ENCODE data around the gene MGMT.

The MGMT gene

DNA sequence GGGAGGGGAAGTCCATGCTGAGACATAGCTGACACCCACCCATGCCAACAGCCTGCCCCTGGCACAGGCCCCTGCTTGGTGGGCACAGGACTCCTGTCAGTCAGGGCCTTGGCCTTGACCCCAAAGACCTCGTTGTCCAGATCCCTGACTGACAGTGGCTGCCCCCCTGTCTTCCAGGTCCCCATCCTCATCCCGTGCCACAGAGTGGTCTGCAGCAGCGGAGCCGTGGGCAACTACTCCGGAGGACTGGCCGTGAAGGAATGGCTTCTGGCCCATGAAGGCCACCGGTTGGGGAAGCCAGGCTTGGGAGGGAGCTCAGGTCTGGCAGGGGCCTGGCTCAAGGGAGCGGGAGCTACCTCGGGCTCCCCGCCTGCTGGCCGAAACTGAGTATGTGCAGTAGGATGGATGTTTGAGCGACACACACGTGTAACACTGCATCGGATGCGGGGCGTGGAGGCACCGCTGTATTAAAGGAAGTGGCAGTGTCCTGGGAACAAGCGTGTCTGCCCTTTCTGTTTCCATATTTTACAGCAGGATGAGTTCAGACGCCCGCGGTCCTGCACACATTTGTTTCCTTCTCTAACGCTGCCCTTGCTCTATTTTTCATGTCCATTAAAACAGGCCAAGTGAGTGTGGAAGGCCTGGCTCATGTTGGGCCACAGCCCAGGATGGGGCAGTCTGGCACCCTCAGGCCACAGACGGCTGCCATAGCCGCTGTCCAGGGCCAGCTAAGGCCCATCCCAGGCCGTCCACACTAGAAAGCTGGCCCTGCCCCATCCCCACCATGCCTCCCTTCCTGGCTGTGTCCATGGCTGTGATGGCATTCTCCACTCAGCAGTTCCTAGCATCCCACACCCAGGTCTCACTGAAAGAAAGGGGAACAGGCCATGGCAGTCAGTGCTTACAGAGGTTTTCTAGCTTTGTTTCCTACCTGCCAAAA lies 299.8 kb downstream of the MGMT start:
- DNase-seq = no peak

DNA sequence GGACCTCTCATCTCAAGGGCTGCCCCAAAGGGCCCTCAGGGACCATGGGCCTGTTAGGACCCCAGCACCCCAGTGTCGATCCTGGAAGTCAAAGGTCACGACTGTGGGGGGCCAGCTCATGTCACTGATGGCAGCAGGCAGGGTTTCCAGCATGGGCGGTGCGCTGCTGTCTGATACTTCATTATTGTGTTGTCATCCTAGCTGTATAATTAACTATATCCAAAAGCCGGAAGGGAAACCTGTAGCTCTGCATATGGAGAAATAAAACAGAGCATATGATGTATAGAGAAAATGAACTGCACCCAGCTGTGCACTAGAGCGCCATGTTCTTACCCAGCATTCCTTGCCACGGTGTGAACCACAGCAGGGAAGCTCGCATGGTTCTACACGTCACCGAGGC lies 300.7 kb downstream of the MGMT start:
- DNase-seq = no peak

DNA sequence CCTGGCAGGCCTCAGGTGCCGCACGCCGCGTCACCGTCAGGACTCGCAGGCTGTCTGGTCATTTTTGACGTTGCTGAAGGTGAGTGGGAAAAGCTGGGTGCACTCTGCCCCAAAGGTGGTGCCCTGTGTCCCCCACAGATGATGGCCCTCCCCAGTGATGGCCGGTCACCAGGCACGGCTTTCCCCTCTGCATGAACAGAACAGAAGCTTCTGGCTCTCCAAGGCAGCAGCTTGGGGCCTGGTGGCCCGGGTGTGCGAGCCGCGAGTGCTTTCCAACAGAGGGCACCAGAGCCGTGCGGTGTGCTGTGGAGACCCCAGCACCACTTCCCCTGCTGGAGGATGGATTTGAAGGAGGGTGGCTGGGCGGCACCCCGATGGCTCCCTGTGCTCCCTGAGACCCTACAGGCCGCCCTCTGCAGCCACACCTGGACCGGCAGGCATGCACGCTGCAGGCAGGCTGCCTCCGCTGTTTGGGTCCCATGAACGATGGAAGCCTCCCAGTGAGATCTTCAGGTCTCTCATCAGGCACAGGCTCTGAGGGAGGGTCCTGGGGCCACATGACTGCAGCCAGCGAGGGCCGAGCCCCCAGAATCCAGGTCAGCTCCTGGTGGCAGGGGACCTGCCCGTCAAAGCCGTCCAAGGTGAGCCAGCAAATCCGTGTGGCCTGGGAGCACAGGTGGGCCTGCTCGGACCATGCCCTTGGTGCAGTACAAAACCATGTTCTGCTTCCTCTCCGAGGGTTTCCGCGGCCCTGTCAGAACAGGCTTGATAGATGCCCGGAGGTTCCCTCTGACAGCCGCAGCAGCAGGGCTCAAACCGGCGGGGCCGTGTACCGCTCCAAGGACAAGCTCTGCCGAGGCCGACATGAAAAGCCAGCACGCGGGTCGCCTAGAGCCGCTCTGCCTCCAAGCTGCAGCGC lies 301.7 kb downstream of the MGMT start:
- DNase-seq = no peak

DNA sequence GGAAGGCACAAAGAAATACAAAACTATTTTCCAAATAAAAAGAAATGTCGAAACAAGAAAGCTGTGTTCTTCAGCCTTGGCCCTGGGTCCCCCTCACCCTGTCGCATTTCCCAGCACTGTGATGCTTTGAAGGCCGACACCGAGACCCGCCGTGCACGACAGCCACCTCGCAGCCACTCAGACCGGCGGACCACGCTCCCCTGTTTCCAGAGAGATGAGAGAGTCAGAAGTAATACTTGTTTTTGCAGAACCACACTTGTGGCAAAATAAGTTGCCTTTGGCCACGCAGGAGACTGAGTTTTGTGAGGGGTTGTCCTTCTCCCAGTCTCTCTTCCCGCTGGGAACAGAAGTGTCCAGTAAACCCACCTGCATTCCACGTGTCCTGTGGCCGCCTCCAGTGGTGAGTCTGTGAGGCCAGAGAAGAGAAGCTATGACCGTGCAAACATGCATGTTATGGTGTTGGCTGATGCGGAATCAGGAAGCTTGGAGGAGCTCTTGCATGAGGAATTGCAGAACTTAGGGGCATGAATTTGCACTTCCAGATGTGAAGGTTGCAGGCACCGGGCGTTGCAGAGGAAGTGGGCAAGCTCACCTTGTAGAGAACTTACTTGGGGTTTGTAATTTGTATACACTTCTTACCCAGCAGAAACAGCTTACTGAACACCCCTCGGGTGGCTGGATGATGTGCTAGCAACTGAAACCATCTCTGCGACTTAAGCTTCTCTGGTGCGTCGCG lies 302.5 kb downstream of the MGMT start:
- DNase-seq = no peak

DNA sequence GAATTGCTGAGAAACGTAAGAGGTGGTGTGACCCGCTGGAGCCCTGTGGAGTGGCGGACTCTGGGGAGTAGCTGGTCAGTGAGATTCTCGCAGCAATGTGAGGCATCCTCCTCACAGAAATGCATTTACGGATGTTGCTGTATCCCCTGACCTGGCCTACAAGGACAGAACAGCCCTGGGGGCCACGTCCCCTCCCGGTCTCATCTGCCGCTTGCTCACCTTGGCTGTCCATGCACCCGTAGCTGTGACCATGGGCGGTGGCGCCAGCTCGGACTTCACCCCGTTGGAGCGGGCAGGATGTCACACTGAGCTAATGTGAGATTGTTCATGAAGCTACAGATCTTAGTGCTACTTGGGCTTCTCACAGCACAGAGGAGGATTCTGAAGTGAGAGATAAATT lies 303.2 kb downstream of the MGMT start:
- no peak for DNase-seq

DNA sequence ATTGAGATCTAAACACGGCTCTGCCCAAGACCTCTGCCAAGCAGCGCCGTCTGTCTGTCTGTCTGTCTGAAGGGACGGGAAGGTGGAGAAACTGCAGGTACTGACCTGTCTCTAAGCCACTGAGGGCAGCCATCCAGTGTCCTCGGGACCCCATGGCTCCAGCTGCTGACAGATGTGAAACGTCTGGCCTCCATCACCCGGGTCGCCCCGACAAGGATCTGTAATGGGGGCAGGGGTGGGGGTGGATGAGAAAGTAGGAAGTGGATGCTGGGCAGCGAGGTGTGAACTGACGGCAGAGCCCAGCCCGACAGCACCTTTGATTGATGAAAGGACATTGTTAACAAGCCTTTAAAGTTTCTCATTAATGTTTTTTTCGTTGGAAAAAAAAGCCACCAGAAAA lies 304.0 kb downstream of the MGMT start:
- DNase-seq = no peak

DNA sequence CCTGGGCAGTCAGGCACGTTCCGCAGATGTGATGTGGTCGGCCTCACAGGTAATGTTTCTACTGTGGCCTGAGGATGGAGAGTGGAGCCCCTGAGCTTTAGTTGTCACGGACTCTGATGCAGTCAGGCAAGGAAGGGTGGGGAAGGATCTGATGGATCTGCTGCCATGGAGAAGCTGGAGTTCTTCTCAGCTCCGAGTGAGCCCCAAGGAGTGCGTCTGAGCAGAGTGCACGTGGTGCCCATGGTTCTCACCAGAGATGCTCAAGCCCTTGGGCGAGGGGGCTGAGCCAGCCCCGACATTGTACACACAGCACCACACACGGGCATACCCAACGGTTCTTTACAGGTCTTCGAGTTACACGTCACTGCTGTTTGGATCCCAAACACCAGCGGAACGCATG lies 304.5 kb downstream of the MGMT start:
- DNase-seq = no peak

DNA sequence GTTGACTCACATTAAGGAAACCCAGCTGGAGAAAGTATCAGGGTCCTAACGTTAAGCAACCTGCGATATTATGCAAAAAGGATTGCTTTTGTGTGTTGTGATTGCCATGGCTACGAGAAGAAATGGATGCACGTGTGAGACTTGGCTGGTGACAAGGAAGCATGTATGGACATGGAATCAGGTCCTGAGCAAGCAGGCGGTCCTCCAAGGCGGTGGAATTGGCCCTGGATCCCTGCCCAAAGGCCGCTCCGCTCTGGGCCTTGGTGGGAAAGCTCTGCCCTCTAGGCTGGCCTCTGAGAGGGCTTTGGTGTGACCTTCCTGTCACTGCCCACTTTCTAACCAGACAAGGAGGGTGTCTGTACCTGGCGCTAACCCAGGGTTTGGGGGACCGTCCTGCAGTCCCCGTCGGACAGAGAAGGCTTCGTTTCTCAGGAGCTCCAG lies 305.0 kb downstream of the MGMT start:
- no peak for DNase-seq

DNA sequence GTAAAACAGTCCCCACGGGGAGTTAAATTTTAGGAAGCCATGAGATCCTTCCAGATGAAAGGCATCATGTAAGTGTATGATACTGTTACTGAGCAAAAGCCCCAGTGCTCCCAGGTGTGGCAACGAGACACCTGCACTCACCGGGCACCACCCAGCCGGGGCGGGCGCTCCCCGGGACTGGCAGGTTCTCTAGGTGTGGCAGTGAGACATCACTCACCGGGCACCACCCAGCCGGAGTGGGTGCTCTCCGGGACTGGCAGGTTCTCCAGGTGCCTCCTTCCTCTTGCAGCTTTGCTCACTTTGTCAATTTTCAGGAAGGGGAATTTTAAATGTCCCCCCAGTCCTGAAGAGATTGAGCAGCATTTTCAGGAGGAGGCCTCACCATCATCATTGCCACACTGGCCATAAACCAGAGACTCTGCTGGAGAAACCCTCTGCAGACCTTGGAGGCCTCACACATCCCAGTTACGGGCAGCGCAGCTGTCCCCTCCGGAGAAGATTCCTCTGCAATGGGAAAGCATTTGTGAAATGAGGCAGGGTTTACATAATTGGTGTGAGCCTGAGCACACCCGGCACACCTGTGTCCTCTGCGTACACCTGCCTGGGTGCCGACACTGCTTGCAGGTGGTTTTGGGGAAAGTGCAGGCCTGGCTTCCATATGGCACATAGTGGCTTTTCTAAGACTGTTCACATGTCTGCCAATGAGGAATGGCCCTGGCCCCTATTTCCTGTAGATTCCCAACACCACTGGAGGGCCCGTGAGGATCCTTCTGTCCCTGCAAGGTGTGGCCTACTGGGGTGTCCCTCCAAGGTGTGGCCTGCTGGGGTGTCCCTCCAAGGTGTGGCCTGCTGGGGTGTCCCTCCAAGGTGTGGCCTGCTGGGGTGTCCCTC lies 305.7 kb downstream of the MGMT start:
- no peak for DNase-seq

DNA sequence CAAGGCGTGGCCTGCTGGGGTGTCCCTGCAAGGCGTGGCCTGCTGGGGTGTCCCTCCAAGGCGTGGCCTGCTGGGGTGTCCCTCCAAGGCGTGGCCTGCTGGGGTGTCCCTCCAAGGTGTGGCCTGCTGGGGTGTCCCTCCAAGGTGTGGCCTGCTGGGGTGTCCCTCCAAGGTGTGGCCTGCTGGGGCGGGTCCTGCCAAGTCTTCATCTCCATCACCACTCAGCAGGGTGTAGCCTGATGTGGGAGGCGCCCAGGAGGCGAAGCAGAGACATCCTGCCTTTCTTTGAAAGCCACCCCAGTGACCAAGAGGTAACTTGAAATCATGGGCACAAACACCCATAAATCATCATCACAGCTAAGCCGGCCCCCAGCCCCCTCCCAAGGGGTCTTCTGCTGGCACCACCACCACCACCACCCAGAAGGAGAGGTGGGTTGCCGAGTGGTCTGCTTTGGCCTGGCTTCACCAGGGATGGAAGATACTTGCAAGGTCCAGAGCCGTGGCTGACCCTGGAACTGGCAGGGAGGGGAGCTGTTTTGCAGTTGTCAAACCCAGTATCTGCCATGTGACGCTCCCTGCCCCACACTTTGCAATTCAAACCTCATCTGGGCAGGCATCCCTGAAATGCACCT lies 306.4 kb downstream of the MGMT start:
- no peak for DNase-seq

DNA sequence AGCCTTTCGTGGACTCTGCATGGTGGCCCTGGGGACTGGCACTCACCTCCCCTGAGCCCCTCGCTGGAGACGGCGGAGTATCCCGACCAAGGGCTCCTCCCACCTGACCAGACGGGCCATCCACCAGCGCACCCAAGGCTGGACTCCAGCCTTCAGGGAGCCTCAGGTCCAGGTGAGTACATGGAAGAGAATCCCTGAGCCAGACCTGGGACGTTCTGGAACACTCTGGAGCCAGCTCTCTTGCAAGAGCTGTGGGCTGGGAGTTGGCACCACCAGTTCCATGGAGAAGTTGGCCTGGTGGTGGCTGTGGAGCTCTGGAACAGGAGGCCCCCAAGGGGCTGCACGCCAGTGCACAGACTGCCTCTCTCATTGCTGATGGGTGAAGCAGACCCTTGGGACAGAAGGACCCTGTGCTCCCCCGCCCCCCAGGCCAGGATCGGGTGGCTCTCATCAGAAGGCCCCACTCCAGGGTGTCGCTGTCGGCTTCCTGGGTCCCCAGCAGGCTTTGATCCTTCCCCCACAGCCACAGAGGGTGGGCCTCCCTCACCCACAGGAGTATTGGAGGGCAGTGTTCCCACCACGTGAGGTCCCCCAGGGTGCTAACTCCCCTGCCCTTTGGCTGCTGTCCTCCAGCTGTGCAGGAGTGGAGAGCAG lies 307.2 kb downstream of the MGMT start:
- no peak for DNase-seq

DNA sequence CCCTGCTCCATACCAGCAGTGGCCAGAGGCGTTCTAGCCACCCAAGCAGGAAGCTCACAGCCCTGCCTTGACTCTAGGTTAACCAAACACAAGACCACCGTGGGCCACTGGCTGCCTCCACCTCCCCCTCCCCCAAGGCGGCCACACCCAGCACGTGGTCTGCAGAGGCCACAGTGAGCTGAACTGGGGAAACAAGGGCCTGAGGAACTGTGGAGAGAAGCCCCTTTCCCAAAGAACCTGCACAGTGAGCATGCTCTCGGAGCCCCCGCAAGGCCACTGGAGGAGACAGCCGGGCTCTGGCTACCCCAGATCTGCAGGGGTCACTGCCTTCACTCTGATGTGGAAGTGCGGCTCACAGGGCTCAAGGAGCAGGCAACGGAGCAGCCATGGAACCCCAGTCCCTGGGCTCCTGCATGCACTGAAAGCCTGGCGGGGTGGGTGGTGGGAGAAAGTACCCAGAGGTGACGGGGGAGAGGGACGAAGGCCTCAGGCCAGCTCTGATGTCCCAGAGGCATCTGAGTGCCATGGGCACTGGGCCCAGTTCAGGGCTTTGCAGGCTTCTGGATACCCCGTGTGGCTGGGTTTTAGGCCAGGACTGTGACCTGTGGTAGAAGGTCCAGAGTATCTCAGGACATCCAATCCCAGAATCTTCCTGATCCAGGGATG lies 307.8 kb downstream of the MGMT start:
- DNase-seq = no peak

DNA sequence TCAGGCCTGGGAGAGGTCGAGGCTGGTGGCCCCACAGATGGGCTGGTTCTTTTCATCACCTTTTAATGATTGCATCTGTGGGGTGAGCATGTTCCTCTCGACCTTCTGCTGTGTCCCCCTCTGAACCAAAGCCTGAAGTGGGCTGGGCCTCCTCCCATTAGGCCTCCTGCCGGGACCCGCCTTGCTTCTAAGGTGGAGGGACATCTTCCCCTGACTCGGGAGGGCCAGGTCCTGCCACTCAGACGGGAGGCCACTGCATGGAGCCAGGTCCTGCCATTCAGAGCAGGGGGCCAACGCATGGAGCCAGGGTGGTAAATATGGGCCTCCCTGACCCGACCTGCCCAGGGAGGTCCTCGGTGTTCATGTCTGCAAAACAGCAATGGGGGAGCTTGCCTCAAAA lies 308.6 kb downstream of the MGMT start:
- DNase-seq = no peak

DNA sequence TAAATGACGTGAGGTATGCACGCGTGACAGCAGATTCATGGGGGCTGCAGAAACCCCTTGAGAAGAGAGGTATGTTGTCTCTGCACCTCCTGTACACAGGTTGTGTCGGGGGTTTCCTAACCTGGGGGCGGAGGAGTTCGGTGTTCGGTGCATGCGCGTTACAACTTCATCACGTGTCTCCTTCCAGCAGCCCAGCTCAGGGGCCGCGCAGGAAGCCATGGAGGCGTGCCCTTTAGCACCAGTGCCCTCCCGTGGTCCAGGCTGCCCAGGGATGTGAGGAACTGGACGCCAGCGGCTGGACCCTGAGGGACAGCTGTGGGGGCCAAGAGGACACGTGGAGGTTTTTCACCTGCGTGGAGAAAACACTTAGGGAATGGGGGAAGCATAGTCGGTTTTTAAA lies 310.6 kb downstream of the MGMT start:
- no peak for DNase-seq

DNA sequence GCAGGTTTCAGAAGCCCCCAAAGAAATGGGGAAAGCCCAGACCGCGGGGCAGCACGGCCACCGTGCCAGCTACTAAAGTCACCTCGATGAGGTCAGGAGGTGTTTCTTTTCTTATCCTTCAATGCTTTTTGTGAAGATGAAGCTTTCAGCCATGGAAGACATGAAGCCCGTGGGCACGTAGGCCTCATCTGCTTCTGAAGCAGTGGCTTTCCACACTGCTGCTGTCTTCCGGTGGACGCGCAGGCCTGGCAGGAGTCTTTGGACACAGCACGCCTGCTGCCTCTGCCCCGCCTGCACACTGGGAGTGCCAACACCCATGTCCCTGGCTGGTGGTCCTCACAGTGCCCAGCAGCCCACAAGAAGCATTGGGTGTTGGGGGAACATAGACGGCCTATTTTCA lies 311.5 kb downstream of the MGMT start:
- no peak for DNase-seq

DNA sequence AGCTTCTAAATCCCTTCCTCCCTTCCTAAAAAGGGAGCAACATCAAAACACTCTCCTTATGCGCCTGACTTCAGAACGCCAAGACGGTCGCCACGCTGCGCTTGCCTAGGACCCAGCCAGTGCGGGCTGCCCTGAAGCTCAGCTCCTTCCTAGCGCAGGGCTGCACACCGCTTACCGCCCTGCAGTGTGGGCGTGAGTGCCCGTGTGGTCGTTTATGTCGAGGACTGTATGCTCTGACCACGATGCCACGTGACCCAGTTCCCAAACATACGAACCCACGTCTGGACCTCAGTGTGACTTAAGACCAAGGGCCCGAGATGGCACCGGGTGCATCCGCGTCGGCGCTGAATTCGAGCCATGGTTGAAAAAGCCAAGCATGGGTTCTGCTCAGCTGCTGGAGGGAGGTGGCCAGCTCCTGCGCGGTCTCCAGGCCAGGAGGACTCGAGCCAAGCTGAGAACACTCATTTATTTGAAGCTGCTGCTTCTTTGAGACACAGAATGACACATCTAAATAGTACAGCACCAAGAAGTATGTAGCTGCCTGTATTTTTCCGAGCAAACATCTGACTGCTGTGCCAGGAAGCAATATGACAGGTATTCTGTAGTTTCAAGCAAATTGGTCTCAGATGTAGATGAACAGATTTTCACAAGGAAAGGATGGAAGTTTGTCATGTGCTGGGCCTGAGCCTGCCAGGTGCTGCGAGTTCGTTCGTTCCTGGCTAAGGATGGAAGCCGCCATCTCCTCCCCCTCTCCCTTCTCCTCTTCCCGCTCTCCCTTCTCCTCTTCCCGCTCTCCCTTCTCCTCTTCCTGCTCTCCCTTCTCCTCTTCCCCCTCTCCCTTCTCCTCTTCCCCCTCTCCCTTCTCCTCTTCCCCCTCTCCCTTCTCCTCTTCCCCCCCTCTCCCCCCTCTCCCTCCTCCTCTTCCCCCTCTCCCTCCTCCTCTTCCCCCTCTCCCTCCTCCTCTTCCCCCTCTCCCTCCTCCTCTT lies 312.4 kb downstream of the MGMT start:
- DNase-seq = no peak

DNA sequence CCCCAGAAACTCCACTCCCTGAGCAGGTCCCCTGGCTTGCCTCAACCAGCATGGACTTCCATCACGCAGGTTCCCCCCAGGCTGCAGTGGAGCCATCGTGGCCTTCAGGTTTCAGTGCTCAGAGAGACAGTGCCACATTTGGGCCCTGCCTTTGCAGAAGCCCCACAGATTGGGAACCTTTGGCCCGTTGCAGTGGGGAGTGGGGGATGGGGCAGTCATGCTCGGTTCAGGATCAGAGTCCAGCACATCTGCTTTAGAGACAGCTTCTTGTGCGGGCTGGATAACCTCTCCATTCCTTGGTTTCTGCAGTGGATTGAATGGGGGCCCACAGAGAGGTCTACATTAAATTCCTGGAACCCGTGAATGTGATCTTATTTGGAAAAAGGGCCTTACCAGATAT lies 313.2 kb downstream of the MGMT start:
- no peak for DNase-seq

DNA sequence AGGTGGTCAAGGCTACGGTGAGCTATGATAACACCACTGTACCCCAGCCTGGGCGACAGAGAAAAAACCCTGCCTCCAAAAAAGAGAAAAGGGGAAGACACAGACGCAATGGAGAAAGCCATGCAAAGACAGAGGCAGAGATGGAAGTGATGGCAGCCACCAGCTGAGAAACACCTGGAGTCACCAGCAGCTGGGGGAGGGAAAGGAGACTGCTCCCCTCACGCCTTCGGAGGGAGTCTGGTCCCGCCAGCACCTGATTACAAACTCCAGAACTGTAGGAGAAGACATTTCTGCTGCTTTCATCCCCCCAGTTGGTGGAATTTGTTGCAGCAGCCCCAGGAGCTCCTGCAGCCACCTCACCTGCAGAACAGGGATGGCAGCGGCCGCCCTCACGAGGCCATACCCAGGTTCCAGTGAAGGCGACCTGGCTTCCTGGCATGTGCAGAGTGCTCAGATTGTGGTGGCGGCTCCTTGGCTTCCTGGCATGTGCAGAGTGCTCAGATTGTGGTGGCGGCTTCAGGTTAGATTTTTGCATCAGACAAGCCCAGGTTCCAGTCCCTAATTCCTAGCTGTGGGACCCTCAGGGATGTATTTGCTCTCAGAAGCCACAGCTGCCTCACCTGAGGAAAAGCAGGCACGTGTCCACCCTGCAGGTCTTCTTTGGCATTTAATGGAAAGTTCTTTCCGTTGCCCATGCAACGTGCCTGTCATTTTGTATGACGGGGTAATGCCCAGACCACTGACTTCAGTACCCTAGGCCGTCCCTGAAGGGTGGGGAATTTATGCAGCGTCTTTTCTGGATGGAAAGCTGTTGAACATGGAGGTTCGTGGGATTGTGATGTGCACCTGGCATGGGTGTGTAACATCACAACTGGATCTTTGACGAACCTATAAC lies 314.1 kb downstream of the MGMT start:
- DNase-seq = no peak

Data from NCI-H1417 treated with DMSO at 0.1 percent for 48 hours (cell line).